ENCODE results near the gene GALNT2. TPM values are rescaled to one million over a fixed set of nuclear protein-coding genes. Genes with fewer than 3 reads are reported as not detected.

The GALNT2 gene
- total and polyA plus RNA-seq, 2 experiments from 2014 or later: 96.7 to 143 TPM

DNA sequence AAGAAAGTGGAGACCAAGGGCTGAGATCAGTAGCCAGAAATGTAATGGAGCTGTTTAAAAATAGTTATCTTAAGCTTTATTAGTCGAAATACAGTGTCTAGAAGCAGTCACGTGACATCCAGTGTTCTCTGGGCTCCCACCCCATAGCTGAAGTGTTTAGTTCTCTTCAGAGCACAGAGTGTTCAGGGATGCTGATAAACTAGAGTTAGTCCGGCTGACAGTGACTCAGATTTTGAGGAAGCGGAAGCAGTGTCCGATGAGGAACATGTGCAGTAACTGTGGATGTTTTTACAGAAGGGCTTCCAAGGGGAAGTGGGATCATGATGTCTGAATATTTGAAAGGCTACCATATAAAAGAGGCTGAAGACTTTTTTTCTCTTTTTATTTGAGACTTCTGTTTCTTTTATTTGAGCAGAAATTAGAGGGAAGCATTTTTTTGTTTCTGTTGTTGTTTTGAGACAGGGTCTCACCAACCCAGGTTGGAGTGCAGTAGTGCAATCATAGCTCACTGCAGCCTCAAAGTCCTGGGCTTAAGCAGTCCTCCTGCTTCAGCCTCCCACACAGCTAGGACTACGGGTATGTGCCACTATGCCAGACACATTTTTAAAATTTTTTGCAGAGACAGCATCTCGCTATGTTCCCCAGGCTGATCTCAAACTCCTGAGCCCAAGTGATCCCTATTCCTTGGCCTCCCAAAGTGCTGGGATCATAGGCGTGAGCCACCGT lies 124.2 kb downstream of the GALNT2 start:
- Histone ChIP-seq H3K79me2 (peaks cover 41% of the 10 kb centered on the region), H4K20me1 (ENCODE audit: insufficient read depth, poor library complexity, severe bottlenecking) (no peaks in the 10 kb centered on the region), H3K9me2 (replicated peaks; ENCODE audit: insufficient read depth) (no peaks in the 10 kb centered on the region), H3K9me3 (ENCODE audit: low read depth) (no peaks in the 10 kb centered on the region), H3K27ac (no peak overlapping the region), H3K4me2 (no peak overlapping the region), H3K27me3 (no peaks in the 10 kb centered on the region), H3K36me3 (replicated peaks; ENCODE audit: insufficient read depth, low read depth) (no peaks in the 10 kb centered on the region), H3K4me3 (no peak overlapping the region), H3K4me1 (ENCODE audit: insufficient read depth) (peaks cover 7% of the 10 kb centered on the region), H2AFZ (no peak overlapping the region)
- no peak for TF ChIP-seq EZH2 (IDR thresholded peaks at IDR 0.05; ENCODE audit: borderline replicate concordance)
- TF ChIP-seq, protein P1, sequence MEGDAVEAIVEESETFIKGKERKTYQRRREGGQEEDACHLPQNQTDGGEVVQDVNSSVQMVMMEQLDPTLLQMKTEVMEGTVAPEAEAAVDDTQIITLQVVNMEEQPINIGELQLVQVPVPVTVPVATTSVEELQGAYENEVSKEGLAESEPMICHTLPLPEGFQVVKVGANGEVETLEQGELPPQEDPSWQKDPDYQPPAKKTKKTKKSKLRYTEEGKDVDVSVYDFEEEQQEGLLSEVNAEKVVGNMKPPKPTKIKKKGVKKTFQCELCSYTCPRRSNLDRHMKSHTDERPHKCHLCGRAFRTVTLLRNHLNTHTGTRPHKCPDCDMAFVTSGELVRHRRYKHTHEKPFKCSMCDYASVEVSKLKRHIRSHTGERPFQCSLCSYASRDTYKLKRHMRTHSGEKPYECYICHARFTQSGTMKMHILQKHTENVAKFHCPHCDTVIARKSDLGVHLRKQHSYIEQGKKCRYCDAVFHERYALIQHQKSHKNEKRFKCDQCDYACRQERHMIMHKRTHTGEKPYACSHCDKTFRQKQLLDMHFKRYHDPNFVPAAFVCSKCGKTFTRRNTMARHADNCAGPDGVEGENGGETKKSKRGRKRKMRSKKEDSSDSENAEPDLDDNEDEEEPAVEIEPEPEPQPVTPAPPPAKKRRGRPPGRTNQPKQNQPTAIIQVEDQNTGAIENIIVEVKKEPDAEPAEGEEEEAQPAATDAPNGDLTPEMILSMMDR (IDR thresholded peaks at IDR 0.05; ENCODE audit: poor library complexity): no peak
- 73% methylated on average over 9 of the region's 9 CpGs for WGBS (ENCODE audit: low lambda C conversion rate, missing lambda C conversion rate)
- DNase-seq (ENCODE audit: low spot score): peak; percentile 64

DNA sequence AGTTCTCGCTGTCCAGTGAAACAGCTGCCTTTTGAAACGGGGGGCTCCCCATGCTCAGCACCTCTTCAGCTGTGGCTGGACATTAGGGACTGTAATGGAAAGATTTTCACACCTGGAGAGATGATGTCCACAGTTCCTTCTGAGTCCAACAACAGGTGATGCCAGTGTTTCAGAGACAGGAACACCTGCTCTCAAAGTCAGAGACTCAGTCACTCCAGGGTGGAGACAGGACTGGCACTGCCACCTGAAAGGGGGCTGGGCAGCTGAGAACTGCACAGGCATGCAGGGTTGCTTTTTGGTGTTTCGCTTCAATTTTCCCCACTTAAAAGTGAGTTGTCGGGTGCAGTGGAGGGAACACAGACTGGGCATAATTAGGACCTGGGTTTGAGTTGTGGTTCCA lies 124.8 kb downstream of the GALNT2 start:
- Histone ChIP-seq H3K27ac (no peak overlapping the region), H4K20me1 (ENCODE audit: insufficient read depth, poor library complexity, severe bottlenecking) (no peaks in the 10 kb centered on the region), H3K36me3 (replicated peaks; ENCODE audit: insufficient read depth, low read depth) (no peaks in the 10 kb centered on the region), H3K27me3 (no peaks in the 10 kb centered on the region), H3K79me2 (peaks cover 40% of the 10 kb centered on the region), H3K9me2 (replicated peaks; ENCODE audit: insufficient read depth) (no peaks in the 10 kb centered on the region), H3K4me3 (no peak overlapping the region), H3K4me1 (ENCODE audit: insufficient read depth) (peaks cover under 1% of the 10 kb centered on the region), H2AFZ (no peak overlapping the region), H3K9me3 (ENCODE audit: low read depth) (no peaks in the 10 kb centered on the region), H3K4me2 (no peak overlapping the region)
- TF ChIP-seq EZH2phosphoT487 (IDR thresholded peaks at IDR 0.05; ENCODE audit: low read depth, severe bottlenecking, unreplicated experiment): no peak
- no peak for TF ChIP-seq EZH2 (IDR thresholded peaks at IDR 0.05; ENCODE audit: borderline replicate concordance)
- TF ChIP-seq, protein P1 (IDR thresholded peaks at IDR 0.05; ENCODE audit: poor library complexity): no peak
- 88% methylated on average over 4 of the region's 4 CpGs for WGBS (ENCODE audit: low lambda C conversion rate, missing lambda C conversion rate)
- DNase-seq (ENCODE audit: low spot score): no peak

DNA sequence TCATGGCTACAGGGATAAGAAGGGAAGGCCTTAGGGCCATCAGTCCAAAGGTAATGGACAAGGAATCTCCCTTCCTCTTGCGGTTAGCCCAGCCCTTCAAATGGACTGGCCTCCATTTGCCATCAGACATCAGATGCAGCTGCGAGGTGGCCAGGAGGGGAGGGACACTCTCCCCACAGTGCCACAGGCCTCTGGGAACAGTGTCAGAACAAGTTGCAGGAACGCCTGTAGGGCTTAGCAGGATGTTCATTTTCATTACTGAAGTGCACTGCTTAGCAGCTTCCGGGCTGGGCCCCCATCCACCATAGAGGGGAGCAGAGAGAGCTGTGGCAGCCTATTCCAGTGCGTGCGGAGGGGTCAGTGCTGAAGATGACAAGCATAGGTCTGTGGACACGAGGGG lies 127.5 kb downstream of the GALNT2 start:
- peaks cover 26% of the 10 kb centered on the region for H3K79me2 ChIP-seq
- H3K4me1 ChIP-seq (ENCODE audit: insufficient read depth): no peaks in the 10 kb centered on the region
- H3K4me3 ChIP-seq: no peak overlapping the region
- no peak for DNase-seq (ENCODE audit: low spot score)
- no peak overlapping the region for H3K27ac ChIP-seq
- no peaks in the 10 kb centered on the region for H3K9me3 ChIP-seq (ENCODE audit: low read depth)
- TF ChIP-seq EZH2phosphoT487 (IDR thresholded peaks at IDR 0.05; ENCODE audit: low read depth, severe bottlenecking, unreplicated experiment) (no peak), EZH2 (IDR thresholded peaks at IDR 0.05; ENCODE audit: borderline replicate concordance) (no peak)
- TF ChIP-seq, protein P1 (IDR thresholded peaks at IDR 0.05; ENCODE audit: poor library complexity): no peak
- WGBS (ENCODE audit: low lambda C conversion rate, missing lambda C conversion rate): 79% methylated on average over 7 of the region's 7 CpGs
- H3K36me3 ChIP-seq (replicated peaks; ENCODE audit: insufficient read depth, low read depth): no peaks in the 10 kb centered on the region
- H3K4me2 ChIP-seq: no peak overlapping the region
- H3K9me2 ChIP-seq (replicated peaks; ENCODE audit: insufficient read depth): no peaks in the 10 kb centered on the region
- peaks cover 2% of the 10 kb centered on the region for H4K20me1 ChIP-seq (ENCODE audit: insufficient read depth, poor library complexity, severe bottlenecking)
- H2AFZ ChIP-seq: no peak overlapping the region
- H3K27me3 ChIP-seq: no peaks in the 10 kb centered on the region
